Measurements from ENCODE around the gene E2F1.

Gene E2F1

GRCh38 chr20:33686100-33686983 is at the start of gene E2F1:
Gene E2F1, minus strand, starts transcription at chr20:33686385. Its CDS starts 121 bp downstream, at chr20:33686264.
- H3K27ac ChIP-seq, result peak within 1 kb of the TSS; percentile 61 to 69
- H3K36me3 ChIP-seq, result no peaks in the 10 kb centered on the region
- peak; percentile 93 to 97 for DNase-seq
- H3K4me1 ChIP-seq, result peaks cover 0 to 26% (median 15%) of the 10 kb centered on the region in 4 donors
- H3K4me3 ChIP-seq, result peak within 1 kb of the TSS; percentile 48
- peak; percentile 42 to 51 for TF ChIP-seq CTCF (IDR thresholded peaks at IDR 0.05)
- H3K27me3 ChIP-seq, result no peaks in the 10 kb centered on the region
- intact Hi-C loops (cut with DNase I; ENCODE audit: low total_unique reads), result loop anchor here (10.0 kb wide), 1 partner anchor 48 kb away; the partner anchor contains the start of gene ZNF341
- no peaks in the 10 kb centered on the region for H3K9me3 ChIP-seq

- peaks cover 0 to 4% (median 0%) of the 10 kb centered on the region in 3 donors for H3K36me3 ChIP-seq
- no peak for TF ChIP-seq CTCF (IDR thresholded peaks at IDR 0.05)
- H3K4me3 ChIP-seq, result no peak overlapping the region
- no peak for DNase-seq
- H3K9me3 ChIP-seq, result peaks cover 3 to 24% (median 12%) of the 10 kb centered on the region in 3 donors
- H3K27ac ChIP-seq, result peak overlapping the region in 1 of 2 donors; percentile 91
- intact Hi-C loops (cut with DNase I; ENCODE audit: low total_unique reads), result loop anchor here (10.0 kb wide), 1 partner anchor 49 kb away; the partner anchor contains the start of gene E2F1
- peaks cover 5 to 27% (median 14%) of the 10 kb centered on the region in 4 donors for H3K4me1 ChIP-seq
- H3K27me3 ChIP-seq, result no peaks in the 10 kb centered on the region
Measured at GRCh38 chr20:33733654-33734576, 47.7 kb upstream of the E2F1 start.

GRCh38 chr20:33732166-33732970 is 46.2 kb upstream of the E2F1 start:
- Histone ChIP-seq H3K27ac (peak overlapping the region; percentile 91 to 92), H3K4me1 (peaks cover 5 to 27% (median 14%) of the 10 kb centered on the region in 4 donors), H3K9me3 (peaks cover 3 to 18% (median 12%) of the 10 kb centered on the region in 3 donors), H3K36me3 (peaks cover 0 to 4% (median 0%) of the 10 kb centered on the region in 3 donors), H3K27me3 (no peaks in the 10 kb centered on the region), H3K4me3 (peak overlapping the region; percentile 60)
- intact Hi-C loops (cut with DNase I; ENCODE audit: low total_unique reads), result loop anchor here (10.0 kb wide), 1 partner anchor 48 kb away; the partner anchor contains the start of gene E2F1
- TF ChIP-seq CTCF (IDR thresholded peaks at IDR 0.05), result peak in 1 of 2 experiments; percentile 7
- peak; percentile 72 to 92 for DNase-seq

- DNase-seq, result peak; percentile 76 to 93
- Histone ChIP-seq H3K4me3 (peak within 1 kb of the TSS; percentile 60), H3K4me1 (peaks cover 5 to 27% (median 14%) of the 10 kb centered on the region in 4 donors), H3K9me3 (peaks cover 0 to 13% (median 7%) of the 10 kb centered on the region in 3 donors), H3K27ac (peak within 1 kb of the TSS; percentile 91 to 92), H3K36me3 (peaks cover 0 to 4% (median 0%) of the 10 kb centered on the region in 3 donors), H3K27me3 (no peaks in the 10 kb centered on the region)
- peak; percentile 86 to 88 for TF ChIP-seq CTCF (IDR thresholded peaks at IDR 0.05)
- intact Hi-C loops (cut with DNase I; ENCODE audit: low total_unique reads), result loop anchor here (10.0 kb wide), 1 partner anchor 47 kb away; the partner anchor contains the start of gene E2F1
Measured at GRCh38 chr20:33731693-33732165, 45.5 kb upstream of the E2F1 start, which contains the start of gene ZNF341. Gene ZNF341, plus strand, starts transcription at chr20:33731996. Its CDS starts 26 bp downstream, at chr20:33732022.
